ENCODE measurements around the gene PRM2.

PRM2 gene

DNA sequence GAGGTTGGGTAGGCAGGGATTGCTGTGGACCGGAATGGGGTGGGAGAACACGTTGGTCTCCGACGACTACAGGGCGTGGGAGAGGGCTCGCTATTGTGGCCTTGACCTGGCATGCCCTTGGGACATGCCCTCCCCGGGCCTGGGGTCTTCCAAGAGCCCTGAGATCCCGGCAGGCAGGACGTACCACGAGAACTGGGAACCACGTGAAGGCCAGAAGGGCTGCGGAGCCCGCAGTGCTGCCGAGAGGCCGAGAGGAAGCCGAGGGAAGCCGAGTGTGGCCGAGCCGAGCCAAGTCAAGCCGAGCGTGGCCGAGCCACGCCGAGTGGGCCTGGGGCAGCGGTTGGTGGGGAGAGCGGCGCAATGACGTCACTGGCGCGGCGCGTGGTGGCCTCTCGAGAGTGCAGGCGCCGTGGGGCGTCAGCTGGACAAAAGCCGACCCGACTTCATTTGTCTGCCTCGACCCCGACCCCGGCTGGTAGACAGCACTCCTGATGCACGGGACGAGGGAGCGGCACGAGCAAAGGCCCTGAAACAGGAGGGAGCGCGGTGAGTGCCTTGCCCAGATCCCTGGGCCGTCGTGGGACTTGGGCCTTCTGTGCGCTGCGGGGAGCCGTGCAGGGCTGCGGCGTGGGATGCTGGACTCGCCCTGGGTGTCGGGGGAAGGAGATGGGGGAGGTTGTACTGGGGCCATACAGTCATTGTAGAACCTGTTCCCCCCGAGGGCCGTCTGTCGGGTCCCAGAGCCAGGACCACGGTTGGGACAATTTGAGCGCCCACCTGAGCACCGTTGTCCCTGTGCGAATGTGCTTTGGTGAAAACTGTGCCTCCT, 26.8 kb downstream of the PRM2 start:
- DNase-seq (ENCODE audit: low read depth, low spot score), result no peak

GRCh38 chr16:11248133-11248532, 28.1 kb downstream of the PRM2 start:
- DNase-seq (ENCODE audit: low read depth, low spot score), result no peak

DNA sequence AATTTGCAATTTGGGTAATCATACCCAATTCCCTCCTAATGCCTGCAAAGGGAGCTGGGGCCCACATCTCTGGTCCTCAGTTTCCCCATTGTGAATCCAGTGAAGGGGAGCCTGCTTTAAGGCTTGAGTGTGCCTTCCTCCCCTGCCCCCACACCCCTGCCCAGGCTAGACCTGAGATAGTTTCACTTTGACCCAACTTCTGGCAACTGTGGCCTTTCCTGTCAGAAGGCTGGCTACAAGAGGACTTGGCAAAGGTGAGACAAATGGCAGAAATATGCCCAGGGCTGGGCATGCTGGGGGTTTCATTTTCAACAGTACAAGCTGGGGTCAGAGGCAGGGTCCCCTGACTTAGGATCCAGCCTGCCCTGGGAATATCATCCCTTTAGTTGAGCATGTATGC, 30.3 kb downstream of the PRM2 start:
- DNase-seq (ENCODE audit: low read depth, low spot score), result no peak

- no peak for DNase-seq (ENCODE audit: low read depth, low spot score)
Observed at GRCh38 chr16:11245222-11245737, 31.0 kb downstream of the PRM2 start.

DNA sequence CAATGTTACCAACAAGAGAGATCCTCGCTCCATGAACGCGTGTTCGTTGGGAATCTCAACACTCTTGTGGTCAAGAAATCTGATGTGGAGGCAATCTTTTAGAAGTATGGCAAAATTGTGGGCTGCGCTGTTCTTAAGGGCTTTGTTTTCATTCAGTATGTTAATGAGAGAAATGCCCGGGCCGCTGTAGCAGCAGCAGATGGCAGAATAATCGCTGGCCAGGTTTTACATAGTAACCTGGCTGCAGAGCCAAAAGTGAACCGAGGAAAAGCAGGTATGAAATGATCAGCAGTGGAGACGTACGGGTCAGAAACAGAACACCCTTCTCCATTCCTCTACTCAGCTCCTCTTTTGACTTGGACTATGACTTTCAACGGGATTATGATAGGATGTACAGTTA, 33.6 kb downstream of the PRM2 start:
- no peak for DNase-seq (ENCODE audit: low read depth, low spot score)

DNA sequence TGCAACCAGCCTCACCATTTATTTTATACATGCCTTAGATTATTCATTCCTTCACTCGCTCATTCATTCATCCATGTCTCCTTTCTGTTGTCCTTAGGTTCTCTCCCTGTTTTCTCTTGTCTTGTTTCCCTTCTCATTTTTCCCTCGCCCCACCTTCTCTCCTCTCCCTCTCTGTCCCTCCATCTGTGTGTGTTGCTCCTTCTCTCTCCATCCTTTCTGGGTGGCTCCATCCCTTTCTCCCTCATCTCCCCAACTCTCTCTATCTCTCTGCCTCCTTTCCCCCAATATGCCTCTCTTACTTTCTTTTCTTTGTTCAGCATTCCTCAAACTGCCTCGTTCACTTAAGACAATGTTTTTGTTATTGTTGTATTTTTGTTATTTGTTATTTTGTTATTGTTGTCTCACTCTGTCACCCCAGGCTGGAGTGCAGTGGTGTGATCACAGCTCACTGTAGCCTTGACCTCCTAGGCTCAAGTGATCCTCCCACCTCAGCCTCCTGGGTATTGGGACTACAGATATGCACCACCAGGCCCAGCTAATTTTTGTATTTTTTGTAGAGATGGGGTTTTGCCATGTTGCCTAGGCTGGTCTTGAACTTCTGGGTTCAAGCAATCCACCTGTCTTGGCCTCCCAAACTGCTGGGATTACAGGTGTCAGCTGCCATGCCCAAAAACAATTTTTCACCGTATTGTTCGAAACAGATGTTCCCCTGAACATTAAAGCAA, 34.6 kb downstream of the PRM2 start:
- DNase-seq (ENCODE audit: low read depth, low spot score), result no peak

- DNase-seq (ENCODE audit: low read depth, low spot score), result no peak
Observed at GRCh38 chr16:11240636-11241473, 35.4 kb downstream of the PRM2 start.

- no peak for DNase-seq (ENCODE audit: low read depth, low spot score)
Observed at GRCh38 chr16:11239644-11240632, 36.3 kb downstream of the PRM2 start.

GRCh38 chr16:11238272-11239202, 37.7 kb downstream of the PRM2 start:
- no peak for DNase-seq (ENCODE audit: low read depth, low spot score)

GRCh38 chr16:11236461-11237254, 39.6 kb downstream of the PRM2 start:
- no peak for DNase-seq (ENCODE audit: low read depth, low spot score)

DNA sequence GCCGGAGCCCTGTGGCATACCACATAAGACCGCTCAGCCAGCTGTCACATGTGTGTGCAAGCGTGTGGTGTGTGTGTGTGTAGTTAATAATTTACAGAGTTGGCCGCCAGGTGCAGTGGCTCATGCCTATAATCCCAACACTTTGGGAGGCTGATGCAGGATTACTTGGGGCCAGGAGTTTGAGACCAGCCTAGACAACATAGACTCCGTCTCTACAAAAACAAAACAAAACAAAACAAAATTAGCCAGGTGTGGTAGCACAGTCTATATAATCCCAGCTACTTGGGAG, 40.6 kb downstream of the PRM2 start:
- no peak for DNase-seq (ENCODE audit: low read depth, low spot score)

DNA sequence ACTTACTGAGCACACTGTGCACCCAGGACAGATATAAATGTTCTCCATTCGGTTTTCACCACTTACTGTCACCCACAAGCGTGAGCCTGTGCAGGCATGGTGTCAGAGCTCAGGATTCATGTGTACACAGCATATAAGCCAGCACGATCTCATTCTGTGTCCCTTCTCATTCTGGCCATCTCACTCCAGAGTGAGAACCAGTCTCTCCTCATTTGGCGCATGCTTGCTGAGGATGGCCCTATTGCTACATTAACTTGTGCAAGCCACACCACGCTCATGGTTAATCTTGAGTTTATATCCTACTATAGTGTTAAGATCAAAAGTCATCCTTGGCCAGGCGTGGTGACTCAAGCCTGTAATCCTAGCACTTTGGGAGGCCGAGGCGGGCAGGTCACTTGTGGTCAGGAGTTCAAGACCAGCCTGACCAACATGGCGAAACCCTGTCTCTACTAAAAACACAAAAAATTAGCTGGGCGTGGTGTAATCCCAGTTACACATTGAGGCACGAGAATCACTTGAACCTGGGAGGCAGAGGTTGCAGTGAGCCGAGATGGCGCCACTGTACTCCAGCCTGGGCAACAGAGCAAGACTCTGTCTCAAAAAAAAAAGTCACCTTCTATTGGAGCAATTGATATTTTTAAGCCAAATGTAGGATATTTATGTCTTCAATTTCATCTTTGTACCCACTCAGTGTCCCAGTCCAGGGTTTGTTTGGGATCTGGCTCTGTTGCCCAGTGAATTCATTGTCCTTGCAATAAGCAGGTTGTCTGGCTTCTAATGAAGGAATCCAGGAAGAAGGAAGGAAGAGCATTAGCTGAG, 41.2 kb downstream of the PRM2 start:
- no peak for DNase-seq (ENCODE audit: low read depth, low spot score)

GRCh38 chr16:11233727-11234376, 42.4 kb downstream of the PRM2 start:
- peak; percentile 52 for DNase-seq (ENCODE audit: low read depth, low spot score)

DNA sequence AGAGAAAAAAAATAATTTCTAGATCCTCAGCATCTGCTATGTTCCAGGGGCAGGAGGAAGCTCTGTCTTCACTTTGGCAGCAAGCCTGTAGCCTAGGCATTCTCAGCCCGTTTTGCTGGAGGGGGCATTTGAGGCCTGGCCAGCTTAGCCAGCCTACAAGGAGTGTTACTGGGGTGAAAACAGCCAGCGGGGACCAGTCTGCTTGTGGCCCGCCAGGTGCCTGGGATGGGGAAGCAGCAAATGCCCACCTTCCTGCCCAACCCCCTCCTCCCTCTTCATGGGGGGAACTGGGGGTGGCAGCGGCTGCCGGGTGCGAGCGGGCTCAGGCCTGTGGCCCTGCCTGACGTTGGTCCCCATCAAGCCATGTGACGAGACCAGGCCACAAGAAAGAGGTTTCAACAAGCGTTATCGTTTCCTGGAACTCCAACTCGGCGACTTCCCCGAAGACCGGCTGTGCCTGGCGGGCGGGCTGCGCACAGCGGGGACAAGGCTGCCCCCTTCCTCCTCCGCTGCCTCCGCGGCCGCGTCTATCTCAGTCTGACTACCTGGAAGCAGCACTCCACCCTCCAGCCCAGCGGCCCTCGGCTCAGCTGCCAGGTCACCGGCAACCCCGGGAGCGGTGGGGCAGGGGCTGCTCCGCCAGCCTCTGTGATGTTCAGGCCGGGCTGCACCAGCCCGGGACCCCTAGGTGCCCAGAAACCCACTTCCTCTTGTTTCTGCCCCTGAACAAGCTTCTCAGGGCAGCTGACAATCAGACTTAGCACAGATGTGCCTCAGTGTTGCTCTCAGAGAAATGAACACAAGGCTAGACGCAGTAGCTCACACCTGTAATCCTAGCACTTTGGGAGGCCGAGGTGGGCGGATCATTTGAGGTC, 43.2 kb downstream of the PRM2 start:
- peak; percentile 78 for DNase-seq (ENCODE audit: low read depth, low spot score)

DNA sequence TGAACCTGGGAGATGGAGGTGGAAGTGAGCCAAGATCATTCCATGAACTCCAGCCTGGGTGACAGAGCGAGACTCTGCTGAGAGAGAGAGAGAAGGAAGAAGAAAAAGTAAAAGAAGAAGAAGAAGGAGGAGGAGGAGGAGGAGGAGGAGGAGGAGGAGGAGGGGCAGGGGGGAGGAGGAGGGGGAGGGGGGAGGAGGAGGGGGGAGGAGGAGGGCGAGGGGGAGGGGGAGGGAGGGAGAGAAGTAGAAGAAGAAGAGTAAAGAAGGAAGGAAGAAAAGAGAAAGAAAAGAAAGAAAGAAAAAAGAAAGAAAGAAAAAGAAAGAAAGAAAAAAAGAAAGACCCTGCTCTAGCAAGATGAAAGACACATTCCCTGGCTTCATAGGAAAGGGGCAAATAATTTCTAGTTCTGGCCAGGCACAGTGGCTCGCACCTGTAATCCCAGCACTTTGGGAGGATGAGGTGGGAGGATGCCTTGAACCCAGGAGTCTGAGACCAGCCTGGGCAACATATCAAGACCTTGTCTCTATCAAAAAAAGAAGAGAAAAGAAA, 43.9 kb downstream of the PRM2 start:
- no peak for DNase-seq (ENCODE audit: low read depth, low spot score)

DNA sequence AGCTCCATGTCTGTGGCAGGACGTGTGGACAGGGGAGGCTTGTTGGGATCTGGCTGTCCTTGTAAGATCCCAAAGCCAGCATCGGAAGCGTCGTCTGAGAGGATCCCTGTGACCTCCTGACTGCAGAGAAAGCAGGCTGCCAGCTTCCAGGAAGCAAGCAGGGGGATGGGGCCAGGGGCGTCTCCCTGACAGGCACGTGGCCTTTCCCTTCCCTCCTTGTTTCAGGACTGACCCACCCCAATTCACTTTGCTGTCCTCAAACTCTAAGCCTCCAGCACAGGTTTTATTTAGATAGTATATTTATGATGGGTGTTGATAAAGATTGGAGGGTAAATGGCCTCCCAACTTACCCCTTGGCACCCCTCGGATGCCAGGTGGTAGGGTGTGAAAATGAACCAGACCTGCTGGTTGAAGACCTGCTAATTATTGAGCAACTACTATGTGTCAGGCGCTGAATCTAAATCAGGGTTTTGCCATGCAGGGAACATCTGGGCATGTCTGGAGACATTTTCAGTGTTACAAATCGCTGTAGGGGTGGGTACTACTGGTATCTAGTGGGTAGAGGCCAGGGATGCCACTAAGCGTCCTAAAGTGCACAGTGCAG, 44.8 kb downstream of the PRM2 start:
- DNase-seq (ENCODE audit: low read depth, low spot score), result no peak
